C4-2B (cell line): Measurements from ENCODE around the gene FHIT.
"Not testable (repeated sequence)": the region's sequence is repeated elsewhere in the genome, so short reads cannot be mapped to it uniquely, and the experiment has no call there.

Source experiments
- H3K27ac ChIP-seq: fragments of 450-650 bp; 2 replicates; pipeline ENCODE4 v1.5.1; 2017
- ZFX ChIP-seq: fragments of 450-650 bp; IDR thresholded peaks from 2 replicates; pipeline ENCODE4 v1.6.1; 2017
- TF ChIP-seq, protein P1 (sequence below): fragments of 450-650 bp; conservative IDR thresholded peaks from 2 replicates; pipeline ENCODE4 v1.5.1; 2017; ENCODE audit warnings: mild to moderate bottlenecking

FHIT gene

DNA sequence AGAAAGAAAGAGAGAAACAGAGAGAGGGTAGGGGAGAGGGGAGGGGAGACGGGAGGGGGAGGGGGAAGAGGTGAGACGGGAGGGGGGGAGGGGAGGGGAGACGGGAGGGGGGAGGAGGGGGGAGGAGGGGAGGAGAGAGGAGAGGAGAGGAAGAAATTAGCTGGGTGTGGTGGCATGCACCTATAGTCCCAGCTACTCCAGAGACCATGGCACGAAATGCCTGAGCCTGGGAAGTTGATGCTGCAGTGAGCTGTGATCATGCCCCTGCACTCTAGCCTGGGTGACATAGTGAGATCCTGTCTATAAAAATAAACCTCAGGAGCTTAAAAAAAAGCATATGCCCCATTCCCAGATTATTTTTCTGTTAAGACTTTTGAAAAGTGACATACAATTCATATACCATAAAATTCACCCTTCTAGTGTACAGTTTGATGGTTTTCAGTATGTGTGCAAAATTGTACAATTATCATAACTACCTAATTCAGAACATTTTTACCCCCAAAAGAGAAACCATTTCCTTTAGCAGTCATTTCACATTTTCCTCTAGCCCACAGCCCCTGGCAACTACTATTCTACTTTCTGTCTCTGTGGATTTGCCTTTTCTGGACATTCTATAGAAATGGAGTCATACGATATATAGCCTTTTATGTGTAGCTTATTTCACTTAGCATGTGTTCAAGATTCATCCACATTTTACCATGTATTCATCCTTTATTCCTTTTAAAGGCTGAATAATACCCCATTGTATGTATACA, 699.6 kb downstream of the FHIT start:
- no peak overlapping the region for H3K27ac ChIP-seq
- TF ChIP-seq, protein P1, sequence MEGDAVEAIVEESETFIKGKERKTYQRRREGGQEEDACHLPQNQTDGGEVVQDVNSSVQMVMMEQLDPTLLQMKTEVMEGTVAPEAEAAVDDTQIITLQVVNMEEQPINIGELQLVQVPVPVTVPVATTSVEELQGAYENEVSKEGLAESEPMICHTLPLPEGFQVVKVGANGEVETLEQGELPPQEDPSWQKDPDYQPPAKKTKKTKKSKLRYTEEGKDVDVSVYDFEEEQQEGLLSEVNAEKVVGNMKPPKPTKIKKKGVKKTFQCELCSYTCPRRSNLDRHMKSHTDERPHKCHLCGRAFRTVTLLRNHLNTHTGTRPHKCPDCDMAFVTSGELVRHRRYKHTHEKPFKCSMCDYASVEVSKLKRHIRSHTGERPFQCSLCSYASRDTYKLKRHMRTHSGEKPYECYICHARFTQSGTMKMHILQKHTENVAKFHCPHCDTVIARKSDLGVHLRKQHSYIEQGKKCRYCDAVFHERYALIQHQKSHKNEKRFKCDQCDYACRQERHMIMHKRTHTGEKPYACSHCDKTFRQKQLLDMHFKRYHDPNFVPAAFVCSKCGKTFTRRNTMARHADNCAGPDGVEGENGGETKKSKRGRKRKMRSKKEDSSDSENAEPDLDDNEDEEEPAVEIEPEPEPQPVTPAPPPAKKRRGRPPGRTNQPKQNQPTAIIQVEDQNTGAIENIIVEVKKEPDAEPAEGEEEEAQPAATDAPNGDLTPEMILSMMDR = no peak
- no peak for TF ChIP-seq ZFX

DNA sequence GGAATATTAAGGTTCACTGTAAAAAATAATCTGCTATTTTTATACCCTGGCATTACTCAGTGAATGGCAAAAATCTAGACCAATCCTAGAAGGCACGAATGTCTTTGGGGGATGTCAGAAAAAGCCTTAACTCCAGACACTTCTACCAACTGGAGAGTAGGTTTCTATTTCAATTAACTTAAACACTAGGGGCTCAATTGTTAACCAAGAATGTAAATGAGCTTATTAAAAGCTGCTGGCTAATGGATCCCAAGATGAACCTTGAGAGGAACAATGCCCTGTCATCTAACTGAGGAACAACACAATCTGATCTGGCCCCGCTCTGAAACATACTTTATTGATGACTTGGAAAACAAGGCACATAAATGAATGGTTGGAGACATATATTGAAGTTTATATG, 701.4 kb downstream of the FHIT start:
- H3K27ac ChIP-seq = no peak overlapping the region
- TF ChIP-seq, protein P1 = no peak
- TF ChIP-seq ZFX = no peak

DNA sequence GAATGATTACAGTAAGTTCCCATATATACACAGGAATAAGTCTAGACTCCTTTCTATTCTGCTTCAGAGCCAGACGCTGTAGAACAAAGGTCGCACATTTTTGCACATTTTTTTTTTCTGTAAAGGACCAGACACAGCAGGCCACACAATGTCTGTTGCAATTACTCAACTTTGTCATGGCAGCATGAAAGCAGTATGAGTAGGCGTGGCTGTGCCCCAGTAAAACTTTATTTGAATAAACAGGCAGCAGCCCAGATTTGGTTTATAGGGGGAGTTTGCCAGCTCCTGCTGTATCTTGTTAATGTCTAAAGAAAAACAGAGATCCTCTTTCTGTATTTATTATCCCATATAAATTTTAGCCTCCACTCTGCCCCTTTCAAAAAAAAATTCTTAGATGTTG, 708.3 kb downstream of the FHIT start:
- H3K27ac ChIP-seq = no peak overlapping the region
- TF ChIP-seq, protein P1 = no peak
- TF ChIP-seq ZFX = no peak

DNA sequence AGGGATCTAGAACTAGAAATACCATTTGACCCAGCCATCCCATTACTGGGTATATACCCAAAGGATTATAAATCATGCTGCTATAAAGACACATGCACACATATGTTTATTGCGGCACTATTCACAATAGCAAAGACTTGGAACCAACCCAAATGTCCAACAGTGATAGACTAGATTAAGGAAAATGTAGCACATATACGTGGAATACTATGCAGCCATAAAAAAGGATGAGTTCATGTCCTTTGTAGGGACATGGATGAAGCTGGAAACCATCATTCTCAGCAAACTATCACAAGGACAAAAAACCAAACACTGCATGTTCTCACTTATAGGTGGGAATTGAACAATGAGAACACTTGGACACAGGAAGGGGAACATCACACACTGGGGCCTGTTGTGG, 711.9 kb downstream of the FHIT start:
- not testable (repeated sequence) for H3K27ac ChIP-seq

DNA sequence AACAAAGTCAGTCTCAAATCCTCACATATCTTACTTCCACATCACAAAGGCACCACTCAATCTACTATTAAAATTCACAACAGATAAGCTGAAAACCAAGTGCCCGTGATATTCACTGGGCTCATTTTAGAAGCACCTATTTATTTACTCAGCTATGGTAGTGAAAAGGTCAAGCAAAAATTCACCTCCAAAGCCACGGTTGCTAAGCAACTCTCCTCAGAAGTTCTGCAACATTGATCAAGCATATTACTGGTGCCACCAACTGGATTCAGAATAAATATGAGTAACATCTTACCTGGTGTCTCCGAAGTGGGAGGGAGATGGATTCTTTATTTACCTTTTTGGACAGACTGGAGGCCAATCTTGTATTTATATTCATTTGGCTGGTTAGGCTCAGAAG, 714.8 kb downstream of the FHIT start:
- TF ChIP-seq, protein P1 = no peak
- TF ChIP-seq ZFX = no peak
- H3K27ac ChIP-seq = no peak overlapping the region

DNA sequence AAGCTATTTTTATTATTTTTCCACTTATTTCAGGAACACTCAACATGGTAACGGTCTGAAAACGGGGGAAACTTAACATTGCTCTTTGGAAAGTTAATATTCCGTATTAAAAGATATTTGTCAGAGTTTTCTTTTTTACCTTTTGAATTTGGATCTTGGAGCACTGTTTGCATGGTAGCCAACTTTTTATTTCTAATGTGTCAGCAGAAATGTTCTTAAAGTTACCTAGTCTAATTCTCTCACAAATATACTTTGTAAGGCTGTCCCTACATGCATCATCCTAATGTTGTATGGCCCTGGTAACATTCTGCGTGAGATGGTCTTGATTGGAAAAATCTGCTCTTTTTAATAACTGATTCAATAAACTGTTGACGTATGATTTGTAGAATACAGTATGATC, 719.5 kb downstream of the FHIT start:
- no peak overlapping the region for H3K27ac ChIP-seq
- TF ChIP-seq ZFX = no peak
- TF ChIP-seq, protein P1 = no peak

DNA sequence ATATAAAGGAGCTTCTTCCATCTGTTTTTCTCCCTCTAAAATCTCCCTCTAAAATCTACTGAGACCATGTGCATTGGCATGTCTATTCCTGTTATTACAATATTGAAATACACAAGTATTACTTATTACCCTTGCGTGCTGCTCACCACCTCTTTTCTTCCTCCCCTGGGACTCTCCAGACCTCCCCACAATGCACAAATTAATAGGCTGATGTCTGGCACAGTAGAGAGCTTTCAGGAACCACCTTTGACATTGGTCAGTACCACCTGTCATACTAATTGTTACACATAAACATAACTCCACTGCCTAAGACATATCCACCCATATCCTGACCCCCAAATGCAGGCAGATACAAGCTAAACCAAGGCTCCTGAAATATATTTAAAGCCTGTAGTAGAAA, 722.6 kb downstream of the FHIT start:
- no peak for TF ChIP-seq ZFX
- TF ChIP-seq, protein P1 = no peak

DNA sequence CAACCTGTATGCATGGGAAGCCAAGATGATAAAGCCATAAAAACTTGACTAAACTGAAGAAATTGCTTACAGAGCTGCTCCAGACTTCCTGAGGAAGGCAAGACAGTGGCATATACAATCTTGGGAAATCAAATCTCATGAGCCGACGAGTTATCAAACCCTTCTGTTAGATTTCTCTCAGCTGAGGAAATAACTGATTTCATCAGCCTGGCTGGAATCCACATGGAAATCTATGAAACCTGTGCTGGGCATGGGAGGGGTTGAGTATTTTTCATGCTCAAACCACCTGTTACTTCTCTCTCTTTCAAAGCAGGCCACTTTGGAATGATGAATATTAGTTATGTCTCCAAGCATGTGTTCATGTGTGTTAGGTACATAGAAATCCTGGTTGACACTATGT, 727.7 kb downstream of the FHIT start:
- TF ChIP-seq, protein P1 = no peak
- TF ChIP-seq ZFX = no peak
- no peak overlapping the region for H3K27ac ChIP-seq

More for the DNA sequence above, 722.6 kb downstream of the FHIT start:
- no peak overlapping the region for H3K27ac ChIP-seq
